NCI-H2196 treated with DMSO at 0.1 percent for 48 hours (cell line): ENCODE results near the gene KLF7.

Experiments used
- DNase-seq: peaks from one replicate; lab custom pipeline; 2025; ENCODE audit not compliant: unreplicated experiment; lab: John Stamatoyannopoulos, UW

Gene KLF7

DNA sequence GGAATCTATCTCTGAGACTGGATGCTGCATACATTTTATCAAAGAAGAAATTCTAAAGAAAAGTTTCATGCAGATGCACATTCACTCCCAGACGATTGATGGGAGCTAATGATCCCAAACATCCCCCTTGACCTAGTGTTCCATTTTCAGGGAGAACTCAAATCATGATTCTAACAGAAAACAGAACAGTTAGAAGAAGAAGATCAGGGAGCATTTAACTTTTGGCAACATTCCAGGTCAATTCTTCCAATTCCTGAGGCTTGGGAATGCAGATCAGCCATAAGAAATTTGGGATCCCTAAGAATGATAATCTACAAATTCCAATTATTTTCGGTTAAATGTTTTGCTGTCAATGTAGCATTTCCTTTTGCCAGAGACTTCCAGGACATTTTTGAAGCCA, 129.9 kb downstream of the KLF7 start:
- no peak for DNase-seq

GRCh38 chr2:207032490-207032889, 133.3 kb downstream of the KLF7 start:
- DNase-seq: no peak
